ENCODE data around the gene BLID.

Gene BLID

GRCh38 chr11:122105044-122105758 lies 10.8 kb downstream of the BLID start:
- no peak for DNase-seq (ENCODE audit: low read depth)

DNA sequence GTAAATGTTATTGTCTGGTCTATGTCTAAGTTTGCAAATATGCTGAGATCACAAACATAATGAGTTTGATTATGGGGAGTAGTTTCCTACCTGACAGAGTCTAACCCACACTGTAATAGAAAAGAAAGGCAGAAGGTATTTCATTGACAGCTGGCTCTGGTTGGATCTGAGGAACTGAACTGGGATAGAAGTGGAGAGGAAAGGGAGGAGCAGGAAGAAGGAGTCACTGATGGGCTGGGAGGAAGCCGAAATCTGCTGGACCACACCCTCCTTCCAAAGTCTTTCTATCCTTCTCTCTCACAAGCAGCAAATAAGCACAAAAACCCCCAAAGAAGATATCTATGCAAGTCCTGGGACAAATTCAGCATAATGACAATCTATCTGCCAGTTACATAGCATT lies 11.7 kb downstream of the BLID start:
- no peak for DNase-seq (ENCODE audit: low read depth)

- no peak for DNase-seq (ENCODE audit: low read depth)
These were observed 12.3 kb downstream of the BLID start for GRCh38 chr11:122103726-122104125.

- no peak for DNase-seq (ENCODE audit: low read depth)
These were observed 12.7 kb downstream of the BLID start for GRCh38 chr11:122103321-122103720.

DNA sequence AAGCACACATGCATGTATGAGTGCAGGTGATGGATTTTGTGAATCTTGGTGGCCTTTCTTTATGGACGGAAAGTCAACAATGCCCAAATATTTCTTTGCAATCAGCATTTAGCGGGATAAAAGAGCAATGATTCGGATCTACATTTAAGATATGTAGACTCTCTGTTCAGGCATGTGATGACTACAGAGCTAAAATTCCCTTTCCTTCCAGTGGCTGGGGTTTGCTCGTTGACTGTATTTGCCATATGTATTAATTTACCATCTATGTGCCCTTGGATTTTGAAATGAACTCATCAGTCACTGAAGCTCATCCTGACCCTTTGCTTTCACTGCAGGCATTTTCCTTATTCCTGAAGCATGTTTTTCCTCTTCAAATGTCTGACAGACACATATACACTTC lies 13.6 kb downstream of the BLID start:
- DNase-seq (ENCODE audit: low read depth) = no peak

- DNase-seq (ENCODE audit: low read depth) = no peak
These were observed 14.3 kb downstream of the BLID start for GRCh38 chr11:122101625-122102291.

GRCh38 chr11:122100756-122101080 lies 15.3 kb downstream of the BLID start:
- no peak for DNase-seq (ENCODE audit: low read depth)

GRCh38 chr11:122100037-122100755 lies 15.8 kb downstream of the BLID start:
- DNase-seq (ENCODE audit: low read depth) = no peak

GRCh38 chr11:122099374-122100036 lies 16.5 kb downstream of the BLID start:
- DNase-seq (ENCODE audit: low read depth) = no peak

- no peak for DNase-seq (ENCODE audit: low read depth)
These were observed 17.6 kb downstream of the BLID start for GRCh38 chr11:122098261-122098980.

DNA sequence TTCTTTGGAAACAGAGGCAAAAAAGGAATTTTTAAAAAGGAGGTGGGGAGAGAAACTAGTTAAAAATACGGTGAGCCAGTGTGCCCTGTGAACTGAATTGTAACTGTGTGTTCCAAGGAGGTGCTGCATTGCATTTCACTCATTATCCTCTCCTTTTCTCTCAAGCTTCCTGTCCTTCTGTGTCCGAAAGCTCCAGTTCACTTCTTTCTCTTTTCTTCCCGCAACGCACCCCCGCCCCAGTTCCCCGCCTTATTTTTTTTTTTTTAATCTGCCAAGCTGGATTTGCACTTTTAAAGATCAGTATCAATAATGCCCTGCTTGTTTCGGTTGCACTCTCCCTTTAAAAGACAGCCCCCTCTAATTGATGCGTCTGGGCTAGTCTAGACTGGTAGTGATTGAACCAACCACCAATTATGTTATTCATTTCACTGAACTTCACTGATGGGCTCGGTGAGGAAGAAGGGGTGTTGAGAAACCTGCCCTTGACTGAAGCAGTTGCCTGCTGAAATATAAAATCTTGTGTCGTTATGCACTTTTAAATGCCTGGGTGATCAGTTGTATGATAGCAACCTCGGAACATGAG lies 18.5 kb downstream of the BLID start:
- no peak for DNase-seq (ENCODE audit: low read depth)

GRCh38 chr11:122096272-122097112 lies 19.5 kb downstream of the BLID start:
- no peak for DNase-seq (ENCODE audit: low read depth)

- DNase-seq (ENCODE audit: low read depth) = no peak
These were observed 20.2 kb downstream of the BLID start for GRCh38 chr11:122095681-122096262.

GRCh38 chr11:122094836-122095235 lies 21.2 kb downstream of the BLID start:
- no peak for DNase-seq (ENCODE audit: low read depth)

DNA sequence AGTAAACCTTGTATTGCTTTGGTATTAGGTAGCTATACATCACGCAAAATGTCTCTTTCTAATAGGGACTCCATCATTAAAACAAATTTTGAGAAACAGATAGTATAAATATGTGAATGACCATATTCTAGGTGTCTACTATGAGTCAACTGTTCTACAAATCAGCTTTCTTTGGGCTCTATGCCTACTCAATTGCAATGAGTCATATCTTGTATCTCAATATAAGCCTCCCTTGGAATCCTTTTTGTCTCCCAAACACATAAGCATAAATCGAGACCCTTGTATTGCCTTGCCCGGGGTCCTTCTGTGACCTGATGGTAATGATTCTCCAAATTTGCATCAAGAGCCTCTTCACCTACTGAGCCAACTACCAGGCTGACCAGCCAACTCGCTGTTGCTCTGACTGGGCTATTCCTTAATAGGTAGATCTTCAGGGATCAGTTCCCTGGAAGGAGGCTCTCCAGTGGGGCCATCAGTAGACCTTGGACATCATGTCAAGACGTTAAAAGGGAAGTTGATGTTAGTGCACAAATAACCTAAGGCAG lies 22.2 kb downstream of the BLID start:
- DNase-seq (ENCODE audit: low read depth) = no peak

DNA sequence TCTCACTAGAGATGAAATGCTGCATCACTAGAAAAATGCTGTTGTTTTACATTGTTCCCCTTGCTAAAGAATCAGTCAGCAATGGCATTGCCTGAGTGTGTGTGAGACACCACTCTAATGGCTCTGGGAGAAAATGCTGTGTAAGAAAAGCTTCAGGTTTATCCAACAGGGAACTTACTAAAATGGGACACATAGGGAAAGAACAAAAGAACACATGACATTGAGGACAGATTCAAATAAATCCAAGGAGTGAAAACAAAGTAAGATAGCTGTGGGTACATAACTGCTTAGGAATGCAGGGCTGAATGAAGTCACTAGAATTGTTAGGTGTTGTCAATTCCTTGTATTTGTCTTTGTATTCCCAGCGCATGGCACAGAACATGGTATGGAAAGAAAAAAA lies 24.2 kb downstream of the BLID start:
- no peak for DNase-seq (ENCODE audit: low read depth)

- no peak for DNase-seq (ENCODE audit: low read depth)
These were observed 26.9 kb downstream of the BLID start for GRCh38 chr11:122089111-122089510.

GRCh38 chr11:122085712-122086111 lies 30.3 kb downstream of the BLID start:
- no peak for DNase-seq (ENCODE audit: low read depth)

GRCh38 chr11:122085264-122085663 lies 30.8 kb downstream of the BLID start:
- no peak for DNase-seq (ENCODE audit: low read depth)

DNA sequence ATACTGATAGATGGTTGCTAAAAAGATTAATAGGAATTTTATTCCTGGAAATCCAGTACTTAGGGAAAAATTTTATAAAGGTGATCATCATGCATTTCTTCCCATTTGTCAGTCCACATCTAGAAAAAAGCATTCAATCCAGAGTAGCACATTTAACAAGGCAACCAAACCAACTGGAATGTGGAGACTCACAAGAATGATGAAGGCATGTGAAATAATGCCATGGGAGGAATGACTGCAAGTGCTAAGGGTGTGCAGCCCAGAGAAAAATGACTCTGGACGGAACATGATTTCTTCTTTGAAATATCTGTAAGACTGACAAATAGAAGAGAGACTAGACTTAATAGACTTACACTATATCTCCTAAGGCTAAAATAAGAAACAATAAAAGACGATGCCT lies 33.8 kb downstream of the BLID start:
- DNase-seq (ENCODE audit: low read depth) = no peak

All from T follicular helper cell (primary cell).